MCF 10A (cell line): ENCODE measurements around the gene LCP2. TPM values are rescaled to one million over a fixed set of nuclear protein-coding genes. Genes with fewer than 3 reads are reported as not detected.

ENCODE experiments used
- BruUV-seq: library from RNA; stranded (reverse); fragments of 400-500 nt; replicated peaks from 2 replicates; lab custom pipeline; 2021; lab: Mats Ljungman, UMichigan
- CTCF ChIA-PET: fragments of 300-600 bp; sonication (Branson Sonifier 250); formaldehyde crosslinking; extraction: SDS; loops from one replicate; lab custom pipeline; 2021; ENCODE audit warnings: antibody characterized with exemption, inconsistent platforms; lab: Yijun Ruan, JAX
- POLR2A ChIA-PET: fragments of 300-600, 350-650 bp; sonication (Branson Sonifier 250); formaldehyde crosslinking; extraction: SDS; loops from one replicate; lab custom pipeline; 2020; ENCODE audit warnings: antibody characterized with exemption, inconsistent platforms; lab: Yijun Ruan, JAX
- DNase-seq: peaks from one replicate; pipeline ENCODE4 v3.0.0-alpha.2; 2018; ENCODE audit not compliant: unreplicated experiment
- H3K27ac Mint-ChIP-seq: one replicate; pipeline ENCODE4 v1.8.0; 2022; ENCODE audit warnings: mild to moderate bottlenecking, low read depth, mixed read lengths; ENCODE audit not compliant: unreplicated experiment
- H3K27me3 Mint-ChIP-seq: one replicate; pipeline ENCODE4 v1.8.0; 2022; ENCODE audit warnings: mixed read lengths; ENCODE audit not compliant: insufficient read depth, unreplicated experiment
- H3K36me3 Mint-ChIP-seq: one replicate; pipeline ENCODE4 v1.8.0; 2022; ENCODE audit warnings: mild to moderate bottlenecking, moderate library complexity, mixed read lengths; ENCODE audit not compliant: insufficient read depth, unreplicated experiment
- H3K4me1 Mint-ChIP-seq: one replicate; pipeline ENCODE4 v1.8.0; 2022; ENCODE audit warnings: mixed read lengths; ENCODE audit not compliant: insufficient read depth, unreplicated experiment
- H3K4me3 Mint-ChIP-seq: one replicate; pipeline ENCODE4 v1.8.0; 2022; ENCODE audit warnings: mild to moderate bottlenecking, moderate library complexity, mixed read lengths; ENCODE audit not compliant: unreplicated experiment
- H3K9me3 Mint-ChIP-seq: one replicate; pipeline ENCODE4 v1.8.0; 2022; ENCODE audit warnings: mixed read lengths; ENCODE audit not compliant: unreplicated experiment
- intact Hi-C: fragments of 100-400 bp; cut with micrococcal nuclease; formaldehyde crosslinking; loops from 2 replicates; pipeline ENCODE4 v1.14.1; 2022
- total RNA-seq: library from RNA; stranded (reverse); gene quantifications from 2 replicates; pipeline ENCODE4 v1.2.3, GENCODE V29; 2022
- TF ChIP-seq, protein P1 (sequence below): fragments of 200-600 bp; IDR thresholded peaks from one replicate; pipeline ENCODE4 v1.8.0; 2022; ENCODE audit warnings: antibody characterized with exemption, mild to moderate bottlenecking; ENCODE audit not compliant: unreplicated experiment

Gene LCP2
- total RNA-seq, 1 experiment from 2014 or later = not detected

DNA sequence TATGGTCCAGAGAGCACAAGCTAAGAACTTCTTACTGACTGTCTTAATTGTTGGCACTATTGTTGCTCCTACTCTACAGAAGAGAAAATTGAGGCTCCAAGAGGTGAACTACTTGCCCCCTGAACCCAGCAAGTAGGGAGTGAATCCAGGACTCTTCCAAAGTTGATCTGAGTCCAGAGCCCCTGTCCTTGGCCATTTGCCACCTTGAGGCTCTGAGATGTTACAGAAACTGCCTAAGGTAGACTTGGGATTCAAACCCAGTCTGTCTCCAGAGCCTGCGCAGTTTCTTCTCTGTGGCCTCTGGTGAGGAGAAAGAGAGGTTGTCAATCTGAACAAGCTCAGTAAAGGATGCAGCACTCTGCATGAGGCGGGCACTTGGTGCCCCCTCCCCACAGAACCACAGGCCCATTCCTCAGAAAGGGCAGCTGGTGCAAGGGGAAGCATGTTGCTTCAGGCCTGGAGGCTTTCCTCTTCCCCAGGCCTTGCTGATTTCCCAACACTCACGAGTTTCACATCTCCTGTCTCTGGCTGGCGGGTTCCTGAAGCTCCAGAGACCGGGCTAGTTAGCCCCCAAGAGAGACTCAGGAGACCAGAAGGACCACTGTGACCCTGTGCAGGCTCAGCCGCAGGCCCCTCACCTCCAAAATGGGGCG lies 2.9 kb upstream of the LCP2 start:
- Mint-ChIP-seq H3K4me3 (no peak overlapping the region), H3K9me3 (no peaks in the 10 kb centered on the region), H3K27me3 (no peaks in the 10 kb centered on the region), H3K36me3 (peaks cover 6% of the 10 kb centered on the region), H3K27ac (no peak overlapping the region), H3K4me1 (no peaks in the 10 kb centered on the region)
- intact Hi-C loops = no loop called here
- TF ChIP-seq, protein P1, sequence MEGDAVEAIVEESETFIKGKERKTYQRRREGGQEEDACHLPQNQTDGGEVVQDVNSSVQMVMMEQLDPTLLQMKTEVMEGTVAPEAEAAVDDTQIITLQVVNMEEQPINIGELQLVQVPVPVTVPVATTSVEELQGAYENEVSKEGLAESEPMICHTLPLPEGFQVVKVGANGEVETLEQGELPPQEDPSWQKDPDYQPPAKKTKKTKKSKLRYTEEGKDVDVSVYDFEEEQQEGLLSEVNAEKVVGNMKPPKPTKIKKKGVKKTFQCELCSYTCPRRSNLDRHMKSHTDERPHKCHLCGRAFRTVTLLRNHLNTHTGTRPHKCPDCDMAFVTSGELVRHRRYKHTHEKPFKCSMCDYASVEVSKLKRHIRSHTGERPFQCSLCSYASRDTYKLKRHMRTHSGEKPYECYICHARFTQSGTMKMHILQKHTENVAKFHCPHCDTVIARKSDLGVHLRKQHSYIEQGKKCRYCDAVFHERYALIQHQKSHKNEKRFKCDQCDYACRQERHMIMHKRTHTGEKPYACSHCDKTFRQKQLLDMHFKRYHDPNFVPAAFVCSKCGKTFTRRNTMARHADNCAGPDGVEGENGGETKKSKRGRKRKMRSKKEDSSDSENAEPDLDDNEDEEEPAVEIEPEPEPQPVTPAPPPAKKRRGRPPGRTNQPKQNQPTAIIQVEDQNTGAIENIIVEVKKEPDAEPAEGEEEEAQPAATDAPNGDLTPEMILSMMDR = no peak
- POLR2A ChIA-PET = interaction anchor here (0.9 kb wide), 1 partner anchor 9 kb away, joined by 3 read pairs; no protein-coding TSS in a partner anchor
- BruUV-seq = no TSS peak
- no peak for DNase-seq
- CTCF ChIA-PET = interaction anchor here (0.6 to 1.3 kb wide), 7 partner anchors 33 to 509 kb away, joined by 3 to 5 read pairs (median 3); no protein-coding TSS in a partner anchor

GRCh38 chr5:170296935-170297588 lies 515 bp downstream of the LCP2 start:
- Mint-ChIP-seq H3K27ac (no peak overlapping the region), H3K36me3 (no peaks in the 10 kb centered on the region), H3K9me3 (no peaks in the 10 kb centered on the region), H3K4me1 (no peaks in the 10 kb centered on the region), H3K27me3 (peaks cover 14% of the 10 kb centered on the region), H3K4me3 (no peak overlapping the region)
- ChIA-PET POLR2A (no interaction called here), CTCF (interaction anchor here (0.7 to 2.1 kb wide), 10 partner anchors 8 to 301 kb away, joined by 3 to 7 read pairs (median 4); no protein-coding TSS in a partner anchor)
- TF ChIP-seq, protein P1 = no peak
- BruUV-seq = no TSS peak
- intact Hi-C loops = no loop called here
- no peak for DNase-seq

DNA sequence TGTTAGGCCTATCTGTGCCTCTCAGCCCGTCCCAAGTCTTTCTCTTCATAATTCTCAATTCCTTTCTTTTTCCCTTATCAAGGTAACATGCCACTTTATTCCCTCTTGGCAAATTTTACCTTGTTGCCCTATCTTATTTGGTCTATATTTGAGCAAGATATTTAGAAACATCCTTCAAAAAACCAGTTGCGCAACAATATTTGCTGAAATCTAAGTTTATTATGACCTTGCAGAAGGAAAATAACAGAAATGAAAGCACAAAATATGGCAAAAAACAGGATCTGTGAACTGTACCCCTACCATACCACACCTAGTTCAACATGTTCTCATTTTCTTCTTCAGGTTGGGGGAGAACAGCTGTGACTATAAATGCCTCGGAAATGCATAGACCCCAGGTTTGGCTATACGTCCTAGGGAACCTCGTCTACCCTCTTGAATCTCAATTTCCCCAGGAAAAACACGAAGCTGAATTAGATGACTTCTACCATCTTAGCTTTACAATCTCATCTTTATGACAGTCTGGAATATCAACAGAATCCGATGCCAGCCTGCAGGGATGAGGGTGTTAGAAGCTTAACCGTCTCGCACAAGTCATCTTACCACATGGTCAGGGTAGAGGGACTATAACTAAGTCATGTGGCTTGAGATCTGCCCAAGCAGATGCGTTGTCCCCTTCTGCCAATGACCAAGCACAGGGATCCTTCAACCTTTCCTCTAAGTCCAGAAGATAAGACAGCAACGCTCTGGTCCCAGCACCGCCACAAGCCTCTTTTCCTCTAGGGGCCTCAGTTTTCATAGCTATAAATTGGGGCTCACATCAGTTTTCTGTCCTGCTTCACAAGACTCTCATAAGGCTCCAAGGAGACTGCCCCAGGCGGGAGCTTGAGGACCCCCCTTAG lies 1.3 kb downstream of the LCP2 start:
- Mint-ChIP-seq H3K4me1 (no peaks in the 10 kb centered on the region), H3K27ac (no peak overlapping the region), H3K36me3 (no peaks in the 10 kb centered on the region), H3K4me3 (no peak overlapping the region), H3K9me3 (no peaks in the 10 kb centered on the region), H3K27me3 (peaks cover 21% of the 10 kb centered on the region)
- ChIA-PET CTCF (interaction anchor here (0.7 to 2.1 kb wide), 5 partner anchors 9 to 138 kb away, joined by 3 to 7 read pairs (median 4); no protein-coding TSS in a partner anchor), POLR2A (no interaction called here)
- no TSS peak for BruUV-seq
- TF ChIP-seq, protein P1 = no peak
- no peak for DNase-seq
- intact Hi-C loops = no loop called here
